ENCODE data around the gene EXOC6.

- no peak for TF ChIP-seq GATA2 (IDR thresholded peaks at IDR 0.05; ENCODE audit: low read depth, low read length)
- TF ChIP-seq GATA3 (IDR thresholded peaks at IDR 0.05; ENCODE audit: low read depth, low read length): no peak
These were observed 250.5 kb downstream of the EXOC6 start for GRCh38 chr10:93098816-93099215.
